K562 (cell line): ENCODE measurements around the gene ZNF407.

Experiments
- BRF1 ChIP-seq: IDR thresholded peaks from 3 replicates; pipeline ENCODE4 v1.6.1; 2011; ENCODE audit warnings: borderline replicate concordance, mild to moderate bottlenecking; ENCODE audit not compliant: insufficient read length; ENCODE audit errors: extremely low read depth
- ZNF3 ChIP-seq: fragments of 250-450 bp; sonication (Bioruptor Pico); IDR thresholded peaks from 2 replicates; pipeline ENCODE4 v1.5.0; 2021; ENCODE audit warnings: mild to moderate bottlenecking, moderate library complexity
- TF ChIP-seq, protein P1 (sequence below), 2 experiments: fragments of 450-650 bp; formaldehyde crosslinking in 1 of 2; IDR thresholded peaks; 2 replicates each; pipeline versions ENCODE4 v1.4.0 to v1.6.1; 2014 to 2020; ENCODE audit warnings: mild to moderate bottlenecking in 2 of 2, borderline replicate concordance in 1 of 2, low read depth in 1 of 2

DNA sequence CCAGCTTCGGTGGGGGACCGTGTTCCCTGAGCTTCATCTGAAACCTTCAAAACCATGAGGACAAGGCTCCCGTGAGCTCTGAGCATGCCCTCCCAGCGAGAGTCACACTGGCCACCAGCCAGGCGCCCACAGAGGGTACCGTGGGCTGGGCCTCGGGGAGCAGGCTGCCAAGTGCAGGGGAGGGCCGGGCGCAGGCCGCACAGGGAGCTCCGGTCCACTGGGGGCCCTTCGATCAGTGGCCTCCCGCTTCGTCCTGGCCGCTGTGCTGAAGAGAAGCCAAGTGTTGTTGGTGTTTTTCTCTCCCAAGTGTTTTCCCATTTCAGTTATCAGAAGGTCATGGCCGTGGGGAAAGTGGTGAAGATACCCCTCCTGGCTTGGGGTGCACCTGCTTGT lies 466.8 kb downstream of the ZNF407 start:
- TF ChIP-seq ZNF3 (CRISPR knock-in tag) (no peak), BRF1 (no peak)
- TF ChIP-seq, protein P1, sequence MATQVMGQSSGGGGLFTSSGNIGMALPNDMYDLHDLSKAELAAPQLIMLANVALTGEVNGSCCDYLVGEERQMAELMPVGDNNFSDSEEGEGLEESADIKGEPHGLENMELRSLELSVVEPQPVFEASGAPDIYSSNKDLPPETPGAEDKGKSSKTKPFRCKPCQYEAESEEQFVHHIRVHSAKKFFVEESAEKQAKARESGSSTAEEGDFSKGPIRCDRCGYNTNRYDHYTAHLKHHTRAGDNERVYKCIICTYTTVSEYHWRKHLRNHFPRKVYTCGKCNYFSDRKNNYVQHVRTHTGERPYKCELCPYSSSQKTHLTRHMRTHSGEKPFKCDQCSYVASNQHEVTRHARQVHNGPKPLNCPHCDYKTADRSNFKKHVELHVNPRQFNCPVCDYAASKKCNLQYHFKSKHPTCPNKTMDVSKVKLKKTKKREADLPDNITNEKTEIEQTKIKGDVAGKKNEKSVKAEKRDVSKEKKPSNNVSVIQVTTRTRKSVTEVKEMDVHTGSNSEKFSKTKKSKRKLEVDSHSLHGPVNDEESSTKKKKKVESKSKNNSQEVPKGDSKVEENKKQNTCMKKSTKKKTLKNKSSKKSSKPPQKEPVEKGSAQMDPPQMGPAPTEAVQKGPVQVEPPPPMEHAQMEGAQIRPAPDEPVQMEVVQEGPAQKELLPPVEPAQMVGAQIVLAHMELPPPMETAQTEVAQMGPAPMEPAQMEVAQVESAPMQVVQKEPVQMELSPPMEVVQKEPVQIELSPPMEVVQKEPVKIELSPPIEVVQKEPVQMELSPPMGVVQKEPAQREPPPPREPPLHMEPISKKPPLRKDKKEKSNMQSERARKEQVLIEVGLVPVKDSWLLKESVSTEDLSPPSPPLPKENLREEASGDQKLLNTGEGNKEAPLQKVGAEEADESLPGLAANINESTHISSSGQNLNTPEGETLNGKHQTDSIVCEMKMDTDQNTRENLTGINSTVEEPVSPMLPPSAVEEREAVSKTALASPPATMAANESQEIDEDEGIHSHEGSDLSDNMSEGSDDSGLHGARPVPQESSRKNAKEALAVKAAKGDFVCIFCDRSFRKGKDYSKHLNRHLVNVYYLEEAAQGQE (IDR thresholded peaks at IDR 0.05; ENCODE audit: borderline replicate concordance): no peak
- TF ChIP-seq, protein P1 (CRISPR knock-in tag; IDR thresholded peaks at IDR 0.05; ENCODE audit: low read depth): no peak
